Fibroblast of skin of right quadriceps (primary cell): ENCODE measurements around the gene OPCML.
A peak's percentile ranks its signal among the peaks of the same experiment; 100 is the strongest.

Experiments used
- DNase-seq: peaks from one replicate; pipeline ENCODE4 v3.0.0-alpha.2; 2013

OPCML gene

GRCh38 chr11:132519241-132519815 is 1013.0 kb downstream of the OPCML start:
- peak; percentile 92 for DNase-seq

GRCh38 chr11:132504501-132505041 is 1027.7 kb downstream of the OPCML start:
- DNase-seq = no peak

- DNase-seq = no peak
Measured at GRCh38 chr11:132501356-132501755, 1030.9 kb downstream of the OPCML start.

- DNase-seq = no peak
Measured at GRCh38 chr11:132499661-132500060, 1032.6 kb downstream of the OPCML start.

GRCh38 chr11:132496341-132496740 is 1036.0 kb downstream of the OPCML start:
- peak; percentile 47 for DNase-seq

GRCh38 chr11:132493801-132494200 is 1038.5 kb downstream of the OPCML start:
- no peak for DNase-seq

- DNase-seq = peak; percentile 76
Measured at GRCh38 chr11:132490978-132491377, 1041.3 kb downstream of the OPCML start.

- no peak for DNase-seq
Measured at GRCh38 chr11:132486060-132486459, 1046.2 kb downstream of the OPCML start.

- DNase-seq = peak; percentile 64
Measured at GRCh38 chr11:132475026-132475425, 1057.3 kb downstream of the OPCML start.

GRCh38 chr11:132472411-132473172 is 1059.7 kb downstream of the OPCML start:
- DNase-seq = peak; percentile 67

GRCh38 chr11:132471466-132471865 is 1060.8 kb downstream of the OPCML start:
- DNase-seq = peak; percentile 91

GRCh38 chr11:132466983-132467382 is 1065.3 kb downstream of the OPCML start:
- no peak for DNase-seq

- DNase-seq = no peak
Measured at GRCh38 chr11:132464939-132465338, 1067.4 kb downstream of the OPCML start.

- DNase-seq = peak; percentile 82
Measured at GRCh38 chr11:132464003-132464342, 1068.3 kb downstream of the OPCML start.

- no peak for DNase-seq
Measured at GRCh38 chr11:132463295-132464002, 1068.9 kb downstream of the OPCML start.

GRCh38 chr11:132459736-132460135 is 1072.6 kb downstream of the OPCML start:
- no peak for DNase-seq

- no peak for DNase-seq
Measured at GRCh38 chr11:132457445-132457844, 1074.9 kb downstream of the OPCML start.

- DNase-seq = peak; percentile 87
Measured at GRCh38 chr11:132456751-132457328, 1075.5 kb downstream of the OPCML start.

- no peak for DNase-seq
Measured at GRCh38 chr11:132455044-132455443, 1077.3 kb downstream of the OPCML start.

GRCh38 chr11:132453406-132453805 is 1078.9 kb downstream of the OPCML start:
- peak; percentile 85 for DNase-seq

GRCh38 chr11:132452616-132453015 is 1079.7 kb downstream of the OPCML start:
- DNase-seq = no peak

GRCh38 chr11:132451942-132452601 is 1080.2 kb downstream of the OPCML start:
- DNase-seq = peak; percentile 64

GRCh38 chr11:132450631-132451030 is 1081.7 kb downstream of the OPCML start:
- DNase-seq = no peak
